Body of pancreas (tissue), 4 donors: ENCODE results near the gene CEACAM19.

Experiments used
- POLR2A ChIP-seq, 3 donors: fragments of 450-650 bp; IDR thresholded peaks; one replicate each; pipeline ENCODE4 v1.6.1; 2016; ENCODE audit warnings: antibody characterized with exemption in 3 of 3, mild to moderate bottlenecking in 2 of 3
- TF ChIP-seq, protein P1 (sequence below), 7 experiments: fragments of 450-650 bp in 4 of 7; fragments of 200-600 bp in 3 of 7; sonication (generic) in 3 of 7; IDR thresholded peaks; one replicate each; pipeline ENCODE4 v1.5.1; 2016 to 2019; ENCODE audit warnings: antibody characterized with exemption in 7 of 7

DNA sequence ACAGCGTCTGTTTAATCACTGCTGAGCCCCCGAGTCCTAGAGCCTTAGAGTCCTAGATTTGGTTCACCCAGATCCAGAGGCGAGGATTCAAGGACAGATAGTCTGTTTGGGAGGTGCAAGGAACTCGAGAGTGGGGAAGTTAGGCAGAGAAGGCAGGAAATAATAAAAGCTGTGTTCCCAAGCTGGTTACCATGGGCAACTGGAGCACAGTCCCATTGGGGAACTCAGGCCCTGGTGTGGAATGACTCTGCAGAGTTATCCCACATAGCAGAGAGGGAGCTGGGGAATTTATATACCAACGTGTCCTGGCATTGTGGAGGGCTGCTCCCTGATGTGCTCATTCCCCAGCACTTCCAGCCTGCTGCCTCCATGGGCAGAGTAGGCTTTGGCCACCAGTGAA, 48.2 kb upstream of the CEACAM19 start:
- TF ChIP-seq, protein P1, sequence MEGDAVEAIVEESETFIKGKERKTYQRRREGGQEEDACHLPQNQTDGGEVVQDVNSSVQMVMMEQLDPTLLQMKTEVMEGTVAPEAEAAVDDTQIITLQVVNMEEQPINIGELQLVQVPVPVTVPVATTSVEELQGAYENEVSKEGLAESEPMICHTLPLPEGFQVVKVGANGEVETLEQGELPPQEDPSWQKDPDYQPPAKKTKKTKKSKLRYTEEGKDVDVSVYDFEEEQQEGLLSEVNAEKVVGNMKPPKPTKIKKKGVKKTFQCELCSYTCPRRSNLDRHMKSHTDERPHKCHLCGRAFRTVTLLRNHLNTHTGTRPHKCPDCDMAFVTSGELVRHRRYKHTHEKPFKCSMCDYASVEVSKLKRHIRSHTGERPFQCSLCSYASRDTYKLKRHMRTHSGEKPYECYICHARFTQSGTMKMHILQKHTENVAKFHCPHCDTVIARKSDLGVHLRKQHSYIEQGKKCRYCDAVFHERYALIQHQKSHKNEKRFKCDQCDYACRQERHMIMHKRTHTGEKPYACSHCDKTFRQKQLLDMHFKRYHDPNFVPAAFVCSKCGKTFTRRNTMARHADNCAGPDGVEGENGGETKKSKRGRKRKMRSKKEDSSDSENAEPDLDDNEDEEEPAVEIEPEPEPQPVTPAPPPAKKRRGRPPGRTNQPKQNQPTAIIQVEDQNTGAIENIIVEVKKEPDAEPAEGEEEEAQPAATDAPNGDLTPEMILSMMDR (IDR thresholded peaks at IDR 0.05), result no peak
- TF ChIP-seq POLR2A (IDR thresholded peaks at IDR 0.05), result no peak
